A549 (cell line): ENCODE measurements around the gene SPATA2L.

ENCODE experiments used
- BHLHE40 ChIP-seq: IDR thresholded peaks from 2 replicates; pipeline ENCODE4 v1.6.1; 2012; ENCODE audit warnings: low read depth, low read length, inconsistent platforms
- FOSL2 ChIP-seq, 2 experiments: fragments of 450-650 bp in 1 of 2; fragments of >200 bp in 1 of 2; sonication (Bioruptor Twin) in 1 of 2; formaldehyde crosslinking; IDR thresholded peaks; 2 replicates each; pipeline versions ENCODE4 v1.5.0 to v1.6.1; 2016 to 2020; ENCODE audit warnings: mild to moderate bottlenecking in 1 of 2, moderate library complexity in 1 of 2
- JUN ChIP-seq, 2 experiments: fragments of >200 bp; sonication (Bioruptor Twin); formaldehyde crosslinking; IDR thresholded peaks; 2 replicates in 1 of 2; 3 replicates in 1 of 2; pipeline ENCODE4 v1.6.1; 2016 to 2017
- MAZ ChIP-seq: fragments of 150-350 bp; IDR thresholded peaks from 2 replicates; pipeline ENCODE4 v1.6.1; 2014; ENCODE audit warnings: antibody characterized with exemption, low read depth, low read length, borderline replicate concordance
- NFE2L2 ChIP-seq: fragments of 150-350 bp; conservative IDR thresholded peaks from 2 replicates; pipeline ENCODE4 v1.6.1; 2014; ENCODE audit warnings: low read length
- TF ChIP-seq, protein P1 (sequence below): fragments of >200 bp; sonication (Bioruptor Twin); formaldehyde crosslinking; IDR thresholded peaks from 3 replicates; pipeline ENCODE4 v1.5.1; 2016

DNA sequence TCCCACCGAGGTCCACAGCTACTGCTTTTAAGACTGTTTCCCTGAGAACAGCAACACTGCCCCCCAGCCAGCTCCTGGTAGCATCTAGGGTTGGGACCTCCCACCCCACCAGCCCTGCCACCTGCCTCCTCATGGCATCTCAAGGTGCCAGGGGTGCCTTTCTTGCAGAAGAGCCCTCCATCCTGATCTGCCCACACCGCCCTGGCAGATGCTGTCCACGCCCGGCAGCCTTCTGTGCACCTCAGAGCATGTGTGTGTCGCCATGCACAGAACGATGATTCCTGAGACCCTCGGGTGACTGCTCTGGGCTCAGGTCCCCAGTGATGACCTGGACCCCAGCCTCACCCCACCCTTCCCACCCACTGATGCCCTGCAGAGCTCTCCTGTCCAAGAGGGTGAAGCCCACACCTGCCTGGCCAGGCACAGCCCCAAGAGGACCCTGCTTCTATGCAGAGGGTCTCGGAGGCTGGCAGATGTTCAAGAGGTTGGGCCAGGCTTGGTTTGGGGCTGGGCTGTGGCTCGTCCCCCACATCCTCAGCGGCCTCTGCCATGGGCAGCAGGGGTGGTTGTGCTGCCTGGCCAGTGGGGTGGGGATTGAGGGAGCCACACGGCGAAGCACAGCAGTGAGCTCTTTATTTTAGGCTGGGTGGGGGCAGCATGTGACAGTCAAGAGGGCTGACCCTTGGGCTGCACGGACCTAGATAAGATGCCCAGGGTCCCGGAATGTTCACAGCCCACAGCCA is 5.2 kb upstream of the SPATA2L start:
- TF ChIP-seq MAZ (no peak), BHLHE40 (no peak), FOSL2 (IDR thresholded peaks at IDR 0.05) (no peak), FOSL2 (CRISPR knock-in tag; IDR thresholded peaks at IDR 0.05) (no peak), JUN (IDR thresholded peaks at IDR 0.05) (no peak), NFE2L2 (no peak)
- TF ChIP-seq, protein P1, sequence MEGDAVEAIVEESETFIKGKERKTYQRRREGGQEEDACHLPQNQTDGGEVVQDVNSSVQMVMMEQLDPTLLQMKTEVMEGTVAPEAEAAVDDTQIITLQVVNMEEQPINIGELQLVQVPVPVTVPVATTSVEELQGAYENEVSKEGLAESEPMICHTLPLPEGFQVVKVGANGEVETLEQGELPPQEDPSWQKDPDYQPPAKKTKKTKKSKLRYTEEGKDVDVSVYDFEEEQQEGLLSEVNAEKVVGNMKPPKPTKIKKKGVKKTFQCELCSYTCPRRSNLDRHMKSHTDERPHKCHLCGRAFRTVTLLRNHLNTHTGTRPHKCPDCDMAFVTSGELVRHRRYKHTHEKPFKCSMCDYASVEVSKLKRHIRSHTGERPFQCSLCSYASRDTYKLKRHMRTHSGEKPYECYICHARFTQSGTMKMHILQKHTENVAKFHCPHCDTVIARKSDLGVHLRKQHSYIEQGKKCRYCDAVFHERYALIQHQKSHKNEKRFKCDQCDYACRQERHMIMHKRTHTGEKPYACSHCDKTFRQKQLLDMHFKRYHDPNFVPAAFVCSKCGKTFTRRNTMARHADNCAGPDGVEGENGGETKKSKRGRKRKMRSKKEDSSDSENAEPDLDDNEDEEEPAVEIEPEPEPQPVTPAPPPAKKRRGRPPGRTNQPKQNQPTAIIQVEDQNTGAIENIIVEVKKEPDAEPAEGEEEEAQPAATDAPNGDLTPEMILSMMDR: no peak
